H1 (cell line): ENCODE measurements around the gene SYNDIG1. TPM values are rescaled to one million over a fixed set of nuclear protein-coding genes. Genes with fewer than 3 reads are reported as not detected.

ENCODE experiments used
- ASH2L ChIP-seq: fragments of 200-600, 300-600 bp; sonication (generic); IDR thresholded peaks from one replicate; pipeline ENCODE4 v1.7.1; 2017; ENCODE audit warnings: low read length
- CBX8 ChIP-seq: fragments of 300-800, 300-1000 bp; sonication (generic); IDR thresholded peaks from 2 replicates; pipeline ENCODE4 v1.7.1; 2016; ENCODE audit warnings: low read depth, low read length, borderline replicate concordance
- POU5F1 ChIP-seq: IDR thresholded peaks from 2 replicates; pipeline ENCODE4 v1.6.1; 2011; ENCODE audit warnings: low read depth, mild to moderate bottlenecking, low read length, moderate library complexity
- RAD21 ChIP-seq, 2 experiments: IDR thresholded peaks in 1 of 2; conservative IDR thresholded peaks in 1 of 2; 2 replicates each; pipeline ENCODE4 v1.6.1; 2011; ENCODE audit warnings: low read depth in 2 of 2, low read length in 2 of 2, improper control_type of control experiment in 1 of 2, inconsistent platforms in 1 of 2, mild to moderate bottlenecking in 1 of 2, moderate library complexity in 1 of 2
- polyA plus RNA-seq, 7 experiments: library from polyadenylated mRNA; depleted of rRNA in 3 of 7; stranded (reverse) in 5 of 7; unstranded in 2 of 7; fragments of >200 nt in 5 of 7; fragments of 200-250 nt in 2 of 7; gene quantifications; 1 replicate in 5 of 7; 2 replicates in 1 of 7; 4 replicates in 1 of 7; pipeline versions ENCODE4 v1.2.1 to v1.2.3, GENCODE V29; 2011 to 2013; ENCODE audit warnings: missing spikeins in 2 of 7, mixed read lengths in 2 of 7
- total RNA-seq: library from RNA; stranded (reverse); fragmentation: NEBNext Ultra II Directional; extraction: Animal tissue kit (Norgen Biotek cat#: 25700); gene quantifications from 2 replicates; pipeline ENCODE4 v1.2.1, GENCODE V29; 2021
- TF ChIP-seq, protein P1 (sequence below): fragments of 300-600 bp; sonication (generic); IDR thresholded peaks from 2 replicates; pipeline ENCODE4 v1.7.1; 2012; ENCODE audit warnings: low read length, moderate library complexity, mild to moderate bottlenecking, inconsistent platforms; ENCODE audit not compliant: insufficient replicate concordance

The SYNDIG1 gene
- total and polyA plus RNA-seq, 2 of the 8 experiments (the other 6 are each of a cell fraction or from before 2014, with no cell fraction given) = 6.5 to 7.8 TPM

GRCh38 chr20:24452016-24452415 lies 17.4 kb upstream of the SYNDIG1 start (continued):
- TF ChIP-seq, protein P1, sequence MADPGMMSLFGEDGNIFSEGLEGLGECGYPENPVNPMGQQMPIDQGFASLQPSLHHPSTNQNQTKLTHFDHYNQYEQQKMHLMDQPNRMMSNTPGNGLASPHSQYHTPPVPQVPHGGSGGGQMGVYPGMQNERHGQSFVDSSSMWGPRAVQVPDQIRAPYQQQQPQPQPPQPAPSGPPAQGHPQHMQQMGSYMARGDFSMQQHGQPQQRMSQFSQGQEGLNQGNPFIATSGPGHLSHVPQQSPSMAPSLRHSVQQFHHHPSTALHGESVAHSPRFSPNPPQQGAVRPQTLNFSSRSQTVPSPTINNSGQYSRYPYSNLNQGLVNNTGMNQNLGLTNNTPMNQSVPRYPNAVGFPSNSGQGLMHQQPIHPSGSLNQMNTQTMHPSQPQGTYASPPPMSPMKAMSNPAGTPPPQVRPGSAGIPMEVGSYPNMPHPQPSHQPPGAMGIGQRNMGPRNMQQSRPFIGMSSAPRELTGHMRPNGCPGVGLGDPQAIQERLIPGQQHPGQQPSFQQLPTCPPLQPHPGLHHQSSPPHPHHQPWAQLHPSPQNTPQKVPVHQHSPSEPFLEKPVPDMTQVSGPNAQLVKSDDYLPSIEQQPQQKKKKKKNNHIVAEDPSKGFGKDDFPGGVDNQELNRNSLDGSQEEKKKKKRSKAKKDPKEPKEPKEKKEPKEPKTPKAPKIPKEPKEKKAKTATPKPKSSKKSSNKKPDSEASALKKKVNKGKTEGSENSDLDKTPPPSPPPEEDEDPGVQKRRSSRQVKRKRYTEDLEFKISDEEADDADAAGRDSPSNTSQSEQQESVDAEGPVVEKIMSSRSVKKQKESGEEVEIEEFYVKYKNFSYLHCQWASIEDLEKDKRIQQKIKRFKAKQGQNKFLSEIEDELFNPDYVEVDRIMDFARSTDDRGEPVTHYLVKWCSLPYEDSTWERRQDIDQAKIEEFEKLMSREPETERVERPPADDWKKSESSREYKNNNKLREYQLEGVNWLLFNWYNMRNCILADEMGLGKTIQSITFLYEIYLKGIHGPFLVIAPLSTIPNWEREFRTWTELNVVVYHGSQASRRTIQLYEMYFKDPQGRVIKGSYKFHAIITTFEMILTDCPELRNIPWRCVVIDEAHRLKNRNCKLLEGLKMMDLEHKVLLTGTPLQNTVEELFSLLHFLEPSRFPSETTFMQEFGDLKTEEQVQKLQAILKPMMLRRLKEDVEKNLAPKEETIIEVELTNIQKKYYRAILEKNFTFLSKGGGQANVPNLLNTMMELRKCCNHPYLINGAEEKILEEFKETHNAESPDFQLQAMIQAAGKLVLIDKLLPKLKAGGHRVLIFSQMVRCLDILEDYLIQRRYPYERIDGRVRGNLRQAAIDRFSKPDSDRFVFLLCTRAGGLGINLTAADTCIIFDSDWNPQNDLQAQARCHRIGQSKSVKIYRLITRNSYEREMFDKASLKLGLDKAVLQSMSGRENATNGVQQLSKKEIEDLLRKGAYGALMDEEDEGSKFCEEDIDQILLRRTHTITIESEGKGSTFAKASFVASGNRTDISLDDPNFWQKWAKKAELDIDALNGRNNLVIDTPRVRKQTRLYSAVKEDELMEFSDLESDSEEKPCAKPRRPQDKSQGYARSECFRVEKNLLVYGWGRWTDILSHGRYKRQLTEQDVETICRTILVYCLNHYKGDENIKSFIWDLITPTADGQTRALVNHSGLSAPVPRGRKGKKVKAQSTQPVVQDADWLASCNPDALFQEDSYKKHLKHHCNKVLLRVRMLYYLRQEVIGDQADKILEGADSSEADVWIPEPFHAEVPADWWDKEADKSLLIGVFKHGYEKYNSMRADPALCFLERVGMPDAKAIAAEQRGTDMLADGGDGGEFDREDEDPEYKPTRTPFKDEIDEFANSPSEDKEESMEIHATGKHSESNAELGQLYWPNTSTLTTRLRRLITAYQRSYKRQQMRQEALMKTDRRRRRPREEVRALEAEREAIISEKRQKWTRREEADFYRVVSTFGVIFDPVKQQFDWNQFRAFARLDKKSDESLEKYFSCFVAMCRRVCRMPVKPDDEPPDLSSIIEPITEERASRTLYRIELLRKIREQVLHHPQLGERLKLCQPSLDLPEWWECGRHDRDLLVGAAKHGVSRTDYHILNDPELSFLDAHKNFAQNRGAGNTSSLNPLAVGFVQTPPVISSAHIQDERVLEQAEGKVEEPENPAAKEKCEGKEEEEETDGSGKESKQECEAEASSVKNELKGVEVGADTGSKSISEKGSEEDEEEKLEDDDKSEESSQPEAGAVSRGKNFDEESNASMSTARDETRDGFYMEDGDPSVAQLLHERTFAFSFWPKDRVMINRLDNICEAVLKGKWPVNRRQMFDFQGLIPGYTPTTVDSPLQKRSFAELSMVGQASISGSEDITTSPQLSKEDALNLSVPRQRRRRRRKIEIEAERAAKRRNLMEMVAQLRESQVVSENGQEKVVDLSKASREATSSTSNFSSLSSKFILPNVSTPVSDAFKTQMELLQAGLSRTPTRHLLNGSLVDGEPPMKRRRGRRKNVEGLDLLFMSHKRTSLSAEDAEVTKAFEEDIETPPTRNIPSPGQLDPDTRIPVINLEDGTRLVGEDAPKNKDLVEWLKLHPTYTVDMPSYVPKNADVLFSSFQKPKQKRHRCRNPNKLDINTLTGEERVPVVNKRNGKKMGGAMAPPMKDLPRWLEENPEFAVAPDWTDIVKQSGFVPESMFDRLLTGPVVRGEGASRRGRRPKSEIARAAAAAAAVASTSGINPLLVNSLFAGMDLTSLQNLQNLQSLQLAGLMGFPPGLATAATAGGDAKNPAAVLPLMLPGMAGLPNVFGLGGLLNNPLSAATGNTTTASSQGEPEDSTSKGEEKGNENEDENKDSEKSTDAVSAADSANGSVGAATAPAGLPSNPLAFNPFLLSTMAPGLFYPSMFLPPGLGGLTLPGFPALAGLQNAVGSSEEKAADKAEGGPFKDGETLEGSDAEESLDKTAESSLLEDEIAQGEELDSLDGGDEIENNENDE = no peak
- no peak for TF ChIP-seq CBX8
- no peak for TF ChIP-seq RAD21 (IDR thresholded peaks at IDR 0.05 in 1 of 2, conservative IDR thresholded peaks at IDR 0.05 in 1 of 2; ENCODE audit: low read depth in 2 of 2, low read length in 2 of 2)
- TF ChIP-seq POU5F1 = no peak
- TF ChIP-seq ASH2L = no peak
